ENCODE measurements around the gene FXYD3.

Gene FXYD3

DNA sequence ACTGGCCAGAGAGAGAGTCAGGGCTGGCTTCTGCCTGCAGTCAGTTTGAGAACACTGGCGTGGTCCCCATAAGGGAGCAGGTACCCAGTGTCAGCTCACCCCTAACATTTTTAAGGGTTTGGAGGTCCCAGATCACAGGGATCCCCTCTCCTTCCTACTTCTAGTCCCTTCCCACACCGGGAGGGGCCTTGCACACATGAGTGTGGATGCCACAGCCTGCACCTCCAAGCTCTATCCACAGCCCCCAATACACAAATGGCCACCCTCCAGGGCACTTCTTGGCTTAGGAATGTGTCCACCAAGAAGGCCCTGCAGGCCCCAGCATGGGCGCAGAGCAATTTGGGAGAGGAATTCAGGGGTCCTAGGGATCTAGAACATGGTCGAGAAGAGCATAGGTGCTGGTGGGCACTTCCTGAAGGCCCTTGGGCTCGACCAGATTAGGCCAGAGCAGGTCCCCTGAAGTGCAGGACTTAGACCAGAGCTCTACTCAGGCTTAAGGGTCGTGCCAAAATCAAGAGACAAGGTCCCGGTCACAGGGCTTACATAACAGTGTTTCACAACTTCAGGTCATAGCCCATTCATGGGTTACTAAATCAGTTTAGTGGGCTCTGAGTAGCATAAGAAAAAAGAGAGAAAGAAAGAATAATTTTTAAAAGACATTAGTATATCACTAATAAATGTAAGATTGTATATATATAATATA lies 54.9 kb downstream of the FXYD3 start:
- DNase-seq (ENCODE audit: low read depth): no peak
- no peak overlapping the region for H3K4me3 ChIP-seq (ENCODE audit: low read length)
- TF ChIP-seq, protein P1, sequence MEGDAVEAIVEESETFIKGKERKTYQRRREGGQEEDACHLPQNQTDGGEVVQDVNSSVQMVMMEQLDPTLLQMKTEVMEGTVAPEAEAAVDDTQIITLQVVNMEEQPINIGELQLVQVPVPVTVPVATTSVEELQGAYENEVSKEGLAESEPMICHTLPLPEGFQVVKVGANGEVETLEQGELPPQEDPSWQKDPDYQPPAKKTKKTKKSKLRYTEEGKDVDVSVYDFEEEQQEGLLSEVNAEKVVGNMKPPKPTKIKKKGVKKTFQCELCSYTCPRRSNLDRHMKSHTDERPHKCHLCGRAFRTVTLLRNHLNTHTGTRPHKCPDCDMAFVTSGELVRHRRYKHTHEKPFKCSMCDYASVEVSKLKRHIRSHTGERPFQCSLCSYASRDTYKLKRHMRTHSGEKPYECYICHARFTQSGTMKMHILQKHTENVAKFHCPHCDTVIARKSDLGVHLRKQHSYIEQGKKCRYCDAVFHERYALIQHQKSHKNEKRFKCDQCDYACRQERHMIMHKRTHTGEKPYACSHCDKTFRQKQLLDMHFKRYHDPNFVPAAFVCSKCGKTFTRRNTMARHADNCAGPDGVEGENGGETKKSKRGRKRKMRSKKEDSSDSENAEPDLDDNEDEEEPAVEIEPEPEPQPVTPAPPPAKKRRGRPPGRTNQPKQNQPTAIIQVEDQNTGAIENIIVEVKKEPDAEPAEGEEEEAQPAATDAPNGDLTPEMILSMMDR (conservative IDR thresholded peaks at IDR 0.05; ENCODE audit: low read length): no peak

DNA sequence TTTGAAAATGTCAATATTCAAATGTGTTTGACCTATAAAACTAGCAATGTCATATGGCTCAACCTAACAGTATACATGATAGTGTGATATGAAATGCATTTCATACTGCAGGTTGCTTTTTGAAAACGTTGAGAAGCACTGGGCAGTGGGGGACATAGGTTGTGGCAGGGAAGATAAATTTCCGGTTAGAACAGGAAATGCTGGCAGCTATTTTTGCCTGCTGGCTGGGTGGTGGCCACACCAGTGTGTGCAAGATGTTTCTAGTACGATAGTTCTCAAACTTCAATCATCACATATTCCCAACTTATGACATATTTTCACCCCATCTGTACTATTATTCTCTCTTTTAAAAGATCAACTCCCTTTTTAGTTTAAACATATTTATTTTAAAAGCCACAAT lies 56.1 kb downstream of the FXYD3 start:
- no peak for DNase-seq (ENCODE audit: low read depth)
- no peak overlapping the region for H3K4me3 ChIP-seq (ENCODE audit: low read length)
- TF ChIP-seq, protein P1 (conservative IDR thresholded peaks at IDR 0.05; ENCODE audit: low read length): no peak
